K562 (cell line): ENCODE measurements around the gene PSG5. TPM values are rescaled to one million over a fixed set of nuclear protein-coding genes. Genes with fewer than 3 reads are reported as not detected.

Experiments used
- polyA plus RNA-seq, 8 experiments: library from polyadenylated mRNA; depleted of rRNA in 4 of 8; stranded (reverse) in 5 of 8; unstranded in 3 of 8; fragments of >200 nt; fragmentation: Nextera tagmentation in 2 of 8; fragmentation: Illumina TruSeq in 1 of 8; extraction: Ambion mirVana in 2 of 8; extraction: Trizol in 1 of 8; gene quantifications; 2 replicates each; pipeline versions ENCODE4 v1.2.1 to v1.2.3, GENCODE V29; 2011 to 2014; ENCODE audit warnings: inconsistent platforms in 1 of 8, missing spikeins in 1 of 8
- total RNA-seq, 7 experiments: library from RNA; depleted of rRNA in 6 of 7; stranded (reverse); fragments of >200 nt in 6 of 7; fragmentation: Illumina TruSeq in 2 of 7; extraction: Trizol in 2 of 7; gene quantifications; 2 replicates each; pipeline versions ENCODE4 v1.2.1 to v1.2.3, GENCODE V29; 2011 to 2021; ENCODE audit warnings: low replicate concordance in 1 of 7

PSG5 gene
- total and polyA plus RNA-seq, 9 of the 15 experiments (the other 6 are each of a cell fraction or from before 2014, with no cell fraction given) = not detected

Other genes starting within 250 kb of the PSG5 start
- not detected in 2 replicates for gene PSG7, start 249.3 kb downstream of the PSG5 start, total RNA-seq (2014; rRNA removed)
- gene PSG7, start 249.3 kb downstream of the PSG5 start, total RNA-seq (2014; rRNA removed; fragmentation: Illumina TruSeq; extraction: Trizol) = not detected in 2 replicates
- gene PSG7, start 249.3 kb downstream of the PSG5 start, total RNA-seq (2015; rRNA removed; fragmentation: Illumina TruSeq; extraction: Trizol) = not detected in 2 replicates
- not detected in 2 replicates for gene PSG7, start 249.3 kb downstream of the PSG5 start, total RNA-seq (2021)
- gene PSG7, start 249.3 kb downstream of the PSG5 start, polyA plus RNA-seq (2011; rRNA removed) = not detected in 2 replicates
- not detected in 2 replicates for gene PSG7, start 249.3 kb downstream of the PSG5 start, polyA plus RNA-seq (2014; fragmentation: Illumina TruSeq; extraction: Trizol)
- not detected for gene PSG7, start 249.3 kb downstream of the PSG5 start, polyA plus RNA-seq (2014; fragmentation: Nextera tagmentation; extraction: Ambion mirVana)
- not detected in 2 replicates for gene PSG7, start 249.3 kb downstream of the PSG5 start, polyA plus RNA-seq (2014; rRNA removed)
- not detected in 2 replicates for gene PSG11, start 160.1 kb downstream of the PSG5 start, total RNA-seq (2014; rRNA removed)
- not detected in 2 replicates for gene PSG11, start 160.1 kb downstream of the PSG5 start, total RNA-seq (2014; rRNA removed; fragmentation: Illumina TruSeq; extraction: Trizol)
- gene PSG11, start 160.1 kb downstream of the PSG5 start, total RNA-seq (2015; rRNA removed; fragmentation: Illumina TruSeq; extraction: Trizol) = not detected in 2 replicates
- gene PSG11, start 160.1 kb downstream of the PSG5 start, total RNA-seq (2021) = not detected in 2 replicates
- gene PSG11, start 160.1 kb downstream of the PSG5 start, polyA plus RNA-seq (2011; rRNA removed) = not detected in 2 replicates
- not detected in 2 replicates for gene PSG11, start 160.1 kb downstream of the PSG5 start, polyA plus RNA-seq (2014; fragmentation: Illumina TruSeq; extraction: Trizol)
- gene PSG11, start 160.1 kb downstream of the PSG5 start, polyA plus RNA-seq (2014; fragmentation: Nextera tagmentation; extraction: Ambion mirVana) = not detected
- not detected in 2 replicates for gene PSG11, start 160.1 kb downstream of the PSG5 start, polyA plus RNA-seq (2014; rRNA removed)
- not detected in 2 replicates for gene PSG2, start 103.8 kb downstream of the PSG5 start, total RNA-seq (2014; rRNA removed)
- gene PSG2, start 103.8 kb downstream of the PSG5 start, total RNA-seq (2014; rRNA removed; fragmentation: Illumina TruSeq; extraction: Trizol) = not detected in 2 replicates
- gene PSG2, start 103.8 kb downstream of the PSG5 start, total RNA-seq (2015; rRNA removed; fragmentation: Illumina TruSeq; extraction: Trizol) = not detected in 2 replicates
- not detected in 2 replicates for gene PSG2, start 103.8 kb downstream of the PSG5 start, total RNA-seq (2021)
- gene PSG2, start 103.8 kb downstream of the PSG5 start, polyA plus RNA-seq (2011; rRNA removed) = not detected in 2 replicates
- not detected in 2 replicates for gene PSG2, start 103.8 kb downstream of the PSG5 start, polyA plus RNA-seq (2014; fragmentation: Illumina TruSeq; extraction: Trizol)
- not detected for gene PSG2, start 103.8 kb downstream of the PSG5 start, polyA plus RNA-seq (2014; fragmentation: Nextera tagmentation; extraction: Ambion mirVana)
- not detected in 2 replicates for gene PSG2, start 103.8 kb downstream of the PSG5 start, polyA plus RNA-seq (2014; rRNA removed)
- not detected in 2 replicates for gene PSG4, start 19.1 kb upstream of the PSG5 start, total RNA-seq (2014; rRNA removed)
- not detected in 2 replicates for gene PSG4, start 19.1 kb upstream of the PSG5 start, total RNA-seq (2014; rRNA removed; fragmentation: Illumina TruSeq; extraction: Trizol)
- gene PSG4, start 19.1 kb upstream of the PSG5 start, total RNA-seq (2015; rRNA removed; fragmentation: Illumina TruSeq; extraction: Trizol) = not detected in 2 replicates
- gene PSG4, start 19.1 kb upstream of the PSG5 start, total RNA-seq (2021) = not detected in 2 replicates
- not detected in 2 replicates for gene PSG4, start 19.1 kb upstream of the PSG5 start, polyA plus RNA-seq (2011; rRNA removed)
- gene PSG4, start 19.1 kb upstream of the PSG5 start, polyA plus RNA-seq (2014; fragmentation: Illumina TruSeq; extraction: Trizol) = not detected in 2 replicates
- not detected for gene PSG4, start 19.1 kb upstream of the PSG5 start, polyA plus RNA-seq (2014; fragmentation: Nextera tagmentation; extraction: Ambion mirVana)
- 0.03 TPM in 1 of 2 replicates, not detected in the other for gene PSG4, start 19.1 kb upstream of the PSG5 start, polyA plus RNA-seq (2014; rRNA removed)
- gene PSG9, start 83.0 kb upstream of the PSG5 start, total RNA-seq (2014; rRNA removed) = not detected in 2 replicates
- gene PSG9, start 83.0 kb upstream of the PSG5 start, total RNA-seq (2014; rRNA removed; fragmentation: Illumina TruSeq; extraction: Trizol) = not detected in 2 replicates
- gene PSG9, start 83.0 kb upstream of the PSG5 start, total RNA-seq (2015; rRNA removed; fragmentation: Illumina TruSeq; extraction: Trizol) = not detected in 2 replicates
- not detected in 2 replicates for gene PSG9, start 83.0 kb upstream of the PSG5 start, total RNA-seq (2021)
- not detected in 2 replicates for gene PSG9, start 83.0 kb upstream of the PSG5 start, polyA plus RNA-seq (2011; rRNA removed)
- gene PSG9, start 83.0 kb upstream of the PSG5 start, polyA plus RNA-seq (2014; fragmentation: Illumina TruSeq; extraction: Trizol) = not detected in 2 replicates
- gene PSG9, start 83.0 kb upstream of the PSG5 start, polyA plus RNA-seq (2014; fragmentation: Nextera tagmentation; extraction: Ambion mirVana) = under 1 TPM in 1 of 2 experiments, not detected in 1; 0.20 TPM
- not detected in 2 replicates for gene PSG9, start 83.0 kb upstream of the PSG5 start, polyA plus RNA-seq (2014; rRNA removed)
- gene CD177, start 167.2 kb upstream of the PSG5 start, total RNA-seq (2014; rRNA removed) = not detected in 2 replicates
- gene CD177, start 167.2 kb upstream of the PSG5 start, total RNA-seq (2014; rRNA removed; fragmentation: Illumina TruSeq; extraction: Trizol) = not detected in 2 replicates
- gene CD177, start 167.2 kb upstream of the PSG5 start, total RNA-seq (2015; rRNA removed; fragmentation: Illumina TruSeq; extraction: Trizol) = not detected in 2 replicates
- gene CD177, start 167.2 kb upstream of the PSG5 start, total RNA-seq (2021) = not detected in 2 replicates
- gene CD177, start 167.2 kb upstream of the PSG5 start, polyA plus RNA-seq (2011; rRNA removed) = not detected in 2 replicates
- gene CD177, start 167.2 kb upstream of the PSG5 start, polyA plus RNA-seq (2014; fragmentation: Illumina TruSeq; extraction: Trizol) = not detected in 2 replicates
- not detected for gene CD177, start 167.2 kb upstream of the PSG5 start, polyA plus RNA-seq (2014; fragmentation: Nextera tagmentation; extraction: Ambion mirVana)
- gene CD177, start 167.2 kb upstream of the PSG5 start, polyA plus RNA-seq (2014; rRNA removed) = not detected in 2 replicates
- not detected in 2 replicates for gene TEX101, start 228.4 kb upstream of the PSG5 start, total RNA-seq (2014; rRNA removed)
- not detected in 2 replicates for gene TEX101, start 228.4 kb upstream of the PSG5 start, total RNA-seq (2014; rRNA removed; fragmentation: Illumina TruSeq; extraction: Trizol)
- gene TEX101, start 228.4 kb upstream of the PSG5 start, total RNA-seq (2015; rRNA removed; fragmentation: Illumina TruSeq; extraction: Trizol) = not detected in 2 replicates
- not detected in 2 replicates for gene TEX101, start 228.4 kb upstream of the PSG5 start, total RNA-seq (2021)
- gene TEX101, start 228.4 kb upstream of the PSG5 start, polyA plus RNA-seq (2011; rRNA removed) = not detected in 2 replicates
- gene TEX101, start 228.4 kb upstream of the PSG5 start, polyA plus RNA-seq (2014; fragmentation: Illumina TruSeq; extraction: Trizol) = not detected in 2 replicates
- under 1 TPM; 0.10 to 0.14 TPM for gene TEX101, start 228.4 kb upstream of the PSG5 start, polyA plus RNA-seq (2014; fragmentation: Nextera tagmentation; extraction: Ambion mirVana)
- 0.36 TPM in 1 of 2 replicates, not detected in the other for gene TEX101, start 228.4 kb upstream of the PSG5 start, polyA plus RNA-seq (2014; rRNA removed)